Astrocyte of the cerebellum (primary cell): Measurements from ENCODE around the gene NISCH.

Source experiments
- DNase-seq: peaks from one replicate; pipeline ENCODE4 v3.0.0-alpha.2; 2011; ENCODE audit warnings: low read depth
- H3K4me3 ChIP-seq: 2 replicates; pipeline ENCODE4 v1.5.1; 2011; ENCODE audit warnings: mild to moderate bottlenecking, low read depth, low read length, moderate library complexity
- in situ Hi-C: cut with HindIII; loops from 2 replicates; pipeline ENCODE4 v1.10.0; 2017; ENCODE audit warnings: low sequenced_read_pairs
- TF ChIP-seq, protein P1 (sequence below): IDR thresholded peaks from 2 replicates; pipeline ENCODE4 v1.5.1; 2012; ENCODE audit warnings: low read length, low read depth, moderate library complexity, mild to moderate bottlenecking; ENCODE audit errors: missing control alignments

NISCH gene

DNA sequence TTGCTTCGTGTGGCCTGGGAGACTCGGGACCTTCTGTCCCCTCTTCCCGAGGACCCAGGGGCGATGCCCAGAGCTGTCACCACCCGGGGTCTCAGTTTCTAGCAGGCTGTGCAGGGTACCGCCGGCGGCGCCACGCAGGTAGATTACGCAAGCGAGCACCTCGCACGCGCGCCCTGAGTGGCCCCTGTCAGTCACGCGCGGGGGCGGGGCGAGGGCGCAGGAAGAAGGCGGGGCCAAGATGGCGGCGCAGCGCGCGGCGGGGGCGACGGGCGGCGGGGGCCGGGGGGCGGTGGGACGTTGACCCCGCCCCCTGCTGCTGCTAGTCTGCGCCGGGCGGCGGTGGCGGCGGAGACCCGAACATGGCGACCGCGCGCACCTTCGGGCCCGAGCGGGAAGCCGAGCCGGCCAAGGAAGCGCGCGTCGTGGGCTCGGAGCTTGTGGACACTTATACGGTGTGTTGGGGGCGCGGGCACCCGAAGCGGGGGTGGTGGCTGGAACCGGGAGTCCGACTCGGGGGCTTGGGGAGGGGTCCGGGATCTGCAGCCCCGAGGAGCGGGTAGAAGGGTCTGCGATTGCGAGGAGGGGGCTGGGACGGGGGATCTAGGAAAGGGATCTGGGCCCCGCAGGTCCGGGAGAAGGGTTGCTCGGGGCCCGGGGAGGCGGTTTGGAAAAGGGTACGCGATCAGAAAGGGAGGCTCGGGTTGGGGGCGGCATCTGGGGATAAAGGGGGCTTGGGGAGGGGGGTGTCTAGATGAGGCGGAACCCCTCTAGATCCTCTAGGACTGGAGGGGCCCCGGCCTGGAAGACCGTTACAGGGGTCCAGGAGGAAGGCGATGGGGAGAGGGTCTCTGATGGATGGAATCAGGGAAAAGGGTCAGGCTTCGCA lies at the start of gene NISCH:
NISCH (plus strand) TSS at position 322 of the 886 bp plus-strand sequence; CDS start at position 360, 38 bp downstream.
- in situ Hi-C loops, result no loop called here
- TF ChIP-seq, protein P1, sequence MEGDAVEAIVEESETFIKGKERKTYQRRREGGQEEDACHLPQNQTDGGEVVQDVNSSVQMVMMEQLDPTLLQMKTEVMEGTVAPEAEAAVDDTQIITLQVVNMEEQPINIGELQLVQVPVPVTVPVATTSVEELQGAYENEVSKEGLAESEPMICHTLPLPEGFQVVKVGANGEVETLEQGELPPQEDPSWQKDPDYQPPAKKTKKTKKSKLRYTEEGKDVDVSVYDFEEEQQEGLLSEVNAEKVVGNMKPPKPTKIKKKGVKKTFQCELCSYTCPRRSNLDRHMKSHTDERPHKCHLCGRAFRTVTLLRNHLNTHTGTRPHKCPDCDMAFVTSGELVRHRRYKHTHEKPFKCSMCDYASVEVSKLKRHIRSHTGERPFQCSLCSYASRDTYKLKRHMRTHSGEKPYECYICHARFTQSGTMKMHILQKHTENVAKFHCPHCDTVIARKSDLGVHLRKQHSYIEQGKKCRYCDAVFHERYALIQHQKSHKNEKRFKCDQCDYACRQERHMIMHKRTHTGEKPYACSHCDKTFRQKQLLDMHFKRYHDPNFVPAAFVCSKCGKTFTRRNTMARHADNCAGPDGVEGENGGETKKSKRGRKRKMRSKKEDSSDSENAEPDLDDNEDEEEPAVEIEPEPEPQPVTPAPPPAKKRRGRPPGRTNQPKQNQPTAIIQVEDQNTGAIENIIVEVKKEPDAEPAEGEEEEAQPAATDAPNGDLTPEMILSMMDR, result no peak
- peak within 1 kb of the TSS; percentile 91 for H3K4me3 ChIP-seq
- DNase-seq, result no peak

DNA sequence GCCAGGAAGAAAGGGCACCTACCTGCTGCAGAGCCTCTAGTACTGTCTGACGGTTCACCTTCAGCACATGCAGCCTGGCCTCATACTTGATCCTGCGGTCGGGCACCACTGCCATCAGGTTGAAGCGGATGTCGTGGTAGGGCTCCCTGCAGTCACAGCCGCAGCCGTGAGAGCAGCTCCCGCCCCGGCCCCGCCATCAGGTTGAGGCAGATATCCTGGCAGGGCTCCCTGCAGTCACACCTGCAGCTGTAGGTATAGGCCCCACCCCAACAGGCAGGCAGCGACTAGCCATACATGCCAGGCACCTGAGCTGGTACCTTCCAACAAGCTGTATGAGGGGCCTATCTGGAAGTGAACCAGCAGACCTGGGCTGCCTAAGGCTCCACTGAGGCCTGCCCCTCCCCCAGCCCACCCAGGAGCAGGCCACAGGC lies 49.2 kb upstream of the NISCH start:
- no peak for DNase-seq
- no peak overlapping the region for H3K4me3 ChIP-seq
- TF ChIP-seq, protein P1, result no peak
- in situ Hi-C loops, result no loop called here

DNA sequence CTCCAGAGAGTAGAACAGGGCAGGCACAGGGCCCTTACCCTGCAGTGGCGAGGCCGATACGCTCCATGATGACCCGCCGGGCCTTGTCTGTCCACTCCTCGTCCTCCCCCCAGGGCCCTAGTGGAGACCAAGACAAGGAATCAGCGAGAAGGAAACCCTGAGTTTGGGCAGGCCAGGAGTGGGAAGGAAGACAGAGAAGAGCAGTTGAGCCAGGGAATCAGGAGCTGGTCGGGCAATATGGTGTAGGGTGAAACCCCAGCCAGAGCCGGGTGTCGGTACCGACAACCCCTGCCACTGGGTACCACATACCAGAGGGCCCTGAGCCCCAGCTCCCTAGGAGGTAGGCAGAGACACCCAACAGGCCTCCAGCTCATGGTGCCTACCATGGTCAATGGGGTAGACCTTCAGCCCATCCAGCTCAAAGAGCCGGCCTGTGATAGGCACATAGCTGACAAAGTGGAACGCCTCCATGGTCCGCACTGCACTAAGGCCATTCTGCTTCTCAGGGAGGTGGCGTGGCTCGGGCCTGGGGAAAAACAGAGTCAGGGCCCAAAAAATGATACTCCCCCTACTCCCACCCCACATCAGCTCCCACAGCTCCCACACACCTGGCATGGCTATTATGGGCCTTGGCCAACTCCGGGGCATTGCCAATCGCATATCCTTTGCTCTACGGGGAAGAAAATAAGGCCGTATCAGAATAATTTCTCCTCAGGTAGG lies 48.5 kb upstream of the NISCH start:
- DNase-seq, result no peak
- no peak overlapping the region for H3K4me3 ChIP-seq
- TF ChIP-seq, protein P1, result no peak
- in situ Hi-C loops, result no loop called here

DNA sequence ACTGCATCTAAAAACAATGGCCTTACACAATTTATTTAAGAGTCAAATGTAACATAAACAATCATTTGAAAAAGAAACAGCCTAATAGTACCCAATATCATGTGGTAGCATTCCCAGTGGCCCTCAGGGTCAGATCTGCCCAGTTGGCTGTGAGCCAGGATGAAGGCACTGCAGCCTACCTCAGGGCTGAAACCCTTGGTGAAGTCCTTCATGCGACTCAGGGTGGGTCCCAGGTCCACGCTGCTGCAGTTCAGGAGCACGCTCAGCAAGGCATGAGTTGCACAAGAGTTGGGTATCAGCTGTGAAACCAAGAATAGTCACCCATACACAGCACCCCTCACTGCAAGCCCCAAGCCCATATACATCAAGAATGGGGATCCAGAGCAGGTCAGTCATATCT lies 47.6 kb upstream of the NISCH start:
- no peak for DNase-seq
- H3K4me3 ChIP-seq, result no peak overlapping the region
- TF ChIP-seq, protein P1, result no peak
- in situ Hi-C loops, result no loop called here

DNA sequence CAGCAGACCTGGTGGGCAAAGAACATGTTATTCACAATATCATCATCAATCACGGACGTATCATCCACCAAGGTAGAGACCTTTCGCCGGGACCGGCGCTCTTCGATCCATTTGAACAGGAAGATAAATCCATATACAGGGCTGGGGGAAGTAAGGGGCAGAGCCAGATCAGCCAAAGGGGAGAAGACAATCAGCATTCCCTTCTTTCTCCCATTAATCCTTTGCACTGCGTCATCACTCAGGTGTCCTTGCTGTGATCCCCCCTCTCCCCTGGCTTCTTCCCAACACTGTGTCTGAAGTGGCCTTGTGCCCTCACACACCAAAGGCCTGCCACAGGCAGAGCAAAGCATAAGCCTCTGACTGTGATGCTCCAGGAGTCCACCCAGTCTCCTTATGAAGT lies 46.9 kb upstream of the NISCH start:
- in situ Hi-C loops, result no loop called here
- DNase-seq, result no peak
- peak overlapping the region; percentile 98 for H3K4me3 ChIP-seq
- TF ChIP-seq, protein P1, result no peak

DNA sequence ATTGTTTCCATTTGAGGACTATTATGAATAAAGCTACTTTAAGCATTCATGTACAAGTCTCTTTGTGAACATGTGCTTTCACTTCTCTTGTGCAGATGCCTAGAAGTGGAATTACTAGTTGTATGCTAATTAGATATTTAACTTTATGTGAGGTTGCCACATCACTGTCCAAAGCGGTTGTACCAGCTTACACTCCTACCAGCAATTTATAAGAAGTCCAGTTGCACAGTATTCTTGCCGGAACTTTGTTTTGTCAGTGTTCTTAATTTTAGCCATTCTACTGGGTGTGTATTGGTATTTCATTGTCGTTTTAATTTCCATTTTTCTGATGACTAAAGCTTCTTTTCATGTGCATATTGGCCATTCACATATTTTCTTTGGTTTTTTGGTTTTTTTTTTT lies 39.6 kb upstream of the NISCH start:
- no peak for DNase-seq
- in situ Hi-C loops, result no loop called here
- no peak overlapping the region for H3K4me3 ChIP-seq
- TF ChIP-seq, protein P1, result no peak
